Suprapubic skin (tissue), 4 donors: ENCODE results near the gene SCUBE1.

ENCODE experiments used
- CTCF ChIP-seq, 2 donors: fragments of 200-600 bp in 1 of 2; fragments of 450-650 bp in 1 of 2; sonication (generic) in 1 of 2; IDR thresholded peaks; one replicate each; pipeline ENCODE4 v1.5.1; 2016 to 2019; ENCODE audit warnings: antibody characterized with exemption in 2 of 2, mild to moderate bottlenecking in 1 of 2, moderate library complexity in 1 of 2
- EP300 ChIP-seq: sonication (generic); formaldehyde crosslinking; IDR thresholded peaks from one replicate; pipeline ENCODE4 v1.6.1; 2017; ENCODE audit warnings: antibody characterized with exemption
- POLR2A ChIP-seq, 2 donors: fragments of 450-650 bp; IDR thresholded peaks; one replicate each; pipeline ENCODE4 v1.6.1; 2017; ENCODE audit warnings: antibody characterized with exemption in 2 of 2, mild to moderate bottlenecking in 2 of 2, moderate library complexity in 2 of 2
- POLR2AphosphoS5 ChIP-seq, 3 donors: sonication (generic); formaldehyde crosslinking; IDR thresholded peaks; one replicate each; pipeline ENCODE4 v1.6.1; 2017; ENCODE audit warnings: antibody characterized with exemption in 3 of 3

DNA sequence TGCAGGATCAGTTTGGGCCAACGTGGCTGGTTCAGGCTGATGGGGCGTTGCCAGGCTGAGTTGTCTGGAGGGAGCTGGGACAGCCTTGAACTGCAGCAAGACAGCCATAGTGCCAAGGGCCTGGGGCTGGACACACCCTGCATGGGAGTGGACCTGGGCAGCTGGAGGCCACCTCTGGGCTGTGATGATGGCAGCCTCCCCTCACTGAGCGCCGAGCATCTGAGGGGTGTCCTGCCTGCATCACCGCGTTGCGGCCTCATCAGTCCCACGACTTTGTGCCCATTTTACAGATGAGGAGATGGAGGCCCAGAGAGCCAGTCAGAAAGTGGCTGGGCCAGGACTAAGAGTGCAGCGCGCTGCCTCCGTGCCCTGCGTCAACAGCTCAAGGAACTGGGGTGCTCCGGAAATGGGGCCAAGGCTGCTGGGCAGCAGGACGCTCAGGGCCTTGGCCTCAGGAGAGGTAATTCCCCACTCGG is 192.4 kb downstream of the SCUBE1 start:
- TF ChIP-seq EP300 (no peak), CTCF (IDR thresholded peaks at IDR 0.05) (no peak), POLR2A (IDR thresholded peaks at IDR 0.05) (no peak), POLR2AphosphoS5 (IDR thresholded peaks at IDR 0.05) (no peak)
